ENCODE results near the gene SIX2. TPM values are rescaled to one million over a fixed set of nuclear protein-coding genes. Genes with fewer than 3 reads are reported as not detected.

The SIX2 gene
- total and polyA plus RNA-seq, 2 of the 13 experiments (the other 11 are each of a cell fraction or from before 2014, with no cell fraction given): not detected

DNA sequence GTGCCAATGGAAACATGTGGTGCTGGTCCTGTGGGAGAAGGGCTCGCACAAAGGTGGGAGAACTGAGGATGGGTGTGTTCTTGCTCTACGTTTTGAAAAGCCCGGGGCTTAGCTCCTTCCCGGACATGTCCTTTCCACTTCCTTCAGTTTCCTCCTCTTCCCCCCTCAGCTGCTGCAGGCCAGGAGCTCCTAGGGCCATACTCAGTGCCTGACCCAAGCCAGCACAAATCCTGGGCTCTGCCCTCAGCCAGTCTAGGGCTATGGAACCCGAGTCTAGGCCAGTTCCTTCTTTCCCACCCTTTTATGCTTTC lies 1.4 kb upstream of the SIX2 start:
- Histone ChIP-seq H3K27me3 (ENCODE audit: control insufficient read depth in 1 of 2, insufficient read depth in 2 of 2, low read length in 2 of 2) (peaks cover 12 to 78% of the 10 kb centered on the region in 2 experiments), H3K27ac (ENCODE audit: extremely low read length, insufficient read depth, low read length) (no peak overlapping the region), H3K9me3 (ENCODE audit: low read length) (no peaks in the 10 kb centered on the region), H3K36me3 (replicated peaks in 1 of 2; ENCODE audit: control insufficient read depth in 1 of 2, insufficient read depth in 2 of 2, low read length in 2 of 2) (no peaks in the 10 kb centered on the region), H3K79me2 (ENCODE audit: insufficient read depth, low read length) (no peaks in the 10 kb centered on the region), H4K20me1 (ENCODE audit: insufficient read depth, low read length) (no peaks in the 10 kb centered on the region), H3K4me1 (ENCODE audit: insufficient read depth, low read length) (0 out of 2 replicates have a peak, but pooled peaks cover 6% of the 10 kb centered on the region), H2AFZ (ENCODE audit: low read length) (no peak overlapping the region), H3K9ac (ENCODE audit: insufficient read depth, low read depth, low read length) (no peak overlapping the region), H3K4me3 (replicated peaks in 1 of 3; ENCODE audit: insufficient read depth in 1 of 3, low read depth in 2 of 3, low read length in 3 of 3) (peak overlapping the region in 1 of 3 experiments; percentile 53; a peak in 1 of 6 replicates), H3K4me2 (ENCODE audit: low read depth, low read length) (no peak overlapping the region)
- ATAC-seq: no peak
- POLR2A ChIA-PET: no interaction called here
- FAIRE-seq: no peak
- BruUV-seq (replicated peaks): no TSS peak
- intact Hi-C loops (cut with micrococcal nuclease; ENCODE audit: unreplicated experiment): no loop called here
- no peak for DNase-seq (ENCODE audit: low spot score)
- WGBS (ENCODE audit: low lambda C conversion rate): 22% methylated on average over 5 of the region's 5 CpGs
- in situ Hi-C loops (cut with HindIII; ENCODE audit: extremely low pct_ligation_motif_present, low pct_unique_long_range_greater_than_20kb): no loop called here
- CTCF ChIA-PET (ENCODE audit: low intra/inter-chr PET ratio, low total read pairs): no interaction called here
- TF ChIP-seq, protein P1, sequence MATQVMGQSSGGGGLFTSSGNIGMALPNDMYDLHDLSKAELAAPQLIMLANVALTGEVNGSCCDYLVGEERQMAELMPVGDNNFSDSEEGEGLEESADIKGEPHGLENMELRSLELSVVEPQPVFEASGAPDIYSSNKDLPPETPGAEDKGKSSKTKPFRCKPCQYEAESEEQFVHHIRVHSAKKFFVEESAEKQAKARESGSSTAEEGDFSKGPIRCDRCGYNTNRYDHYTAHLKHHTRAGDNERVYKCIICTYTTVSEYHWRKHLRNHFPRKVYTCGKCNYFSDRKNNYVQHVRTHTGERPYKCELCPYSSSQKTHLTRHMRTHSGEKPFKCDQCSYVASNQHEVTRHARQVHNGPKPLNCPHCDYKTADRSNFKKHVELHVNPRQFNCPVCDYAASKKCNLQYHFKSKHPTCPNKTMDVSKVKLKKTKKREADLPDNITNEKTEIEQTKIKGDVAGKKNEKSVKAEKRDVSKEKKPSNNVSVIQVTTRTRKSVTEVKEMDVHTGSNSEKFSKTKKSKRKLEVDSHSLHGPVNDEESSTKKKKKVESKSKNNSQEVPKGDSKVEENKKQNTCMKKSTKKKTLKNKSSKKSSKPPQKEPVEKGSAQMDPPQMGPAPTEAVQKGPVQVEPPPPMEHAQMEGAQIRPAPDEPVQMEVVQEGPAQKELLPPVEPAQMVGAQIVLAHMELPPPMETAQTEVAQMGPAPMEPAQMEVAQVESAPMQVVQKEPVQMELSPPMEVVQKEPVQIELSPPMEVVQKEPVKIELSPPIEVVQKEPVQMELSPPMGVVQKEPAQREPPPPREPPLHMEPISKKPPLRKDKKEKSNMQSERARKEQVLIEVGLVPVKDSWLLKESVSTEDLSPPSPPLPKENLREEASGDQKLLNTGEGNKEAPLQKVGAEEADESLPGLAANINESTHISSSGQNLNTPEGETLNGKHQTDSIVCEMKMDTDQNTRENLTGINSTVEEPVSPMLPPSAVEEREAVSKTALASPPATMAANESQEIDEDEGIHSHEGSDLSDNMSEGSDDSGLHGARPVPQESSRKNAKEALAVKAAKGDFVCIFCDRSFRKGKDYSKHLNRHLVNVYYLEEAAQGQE (IDR thresholded peaks at IDR 0.05; ENCODE audit: borderline replicate concordance in 1 of 2, low read depth in 1 of 2, low read length in 2 of 2): no peak
- TF ChIP-seq ZFP36L1 (CRISPR knock-in tag; IDR thresholded peaks at IDR 0.05) (no peak), SMARCE1 (IDR thresholded peaks at IDR 0.05; ENCODE audit: borderline replicate concordance) (no peak), REXO4 (CRISPR knock-in tag; IDR thresholded peaks at IDR 0.05; ENCODE audit: borderline replicate concordance) (no peak), ZMYM4 (CRISPR knock-in tag; IDR thresholded peaks at IDR 0.05) (no peak), ZNF333 (CRISPR knock-in tag; IDR thresholded peaks at IDR 0.05; ENCODE audit: borderline replicate concordance) (no peak), CENPT (CRISPR knock-in tag; IDR thresholded peaks at IDR 0.05; ENCODE audit: low read depth) (no peak), ZNF230 (CRISPR knock-in tag; IDR thresholded peaks at IDR 0.05) (no peak), POLR2A (IDR thresholded peaks at IDR 0.05; ENCODE audit: insufficient read depth in 1 of 2, low read depth in 2 of 2, low read length in 2 of 2) (no peak), ZNF883 (CRISPR knock-in tag; IDR thresholded peaks at IDR 0.05; ENCODE audit: not compliant biosample characterization) (no peak), ZNF788 (CRISPR knock-in tag; IDR thresholded peaks at IDR 0.05; ENCODE audit: borderline replicate concordance) (no peak)
- TF ChIP-seq, protein P2, sequence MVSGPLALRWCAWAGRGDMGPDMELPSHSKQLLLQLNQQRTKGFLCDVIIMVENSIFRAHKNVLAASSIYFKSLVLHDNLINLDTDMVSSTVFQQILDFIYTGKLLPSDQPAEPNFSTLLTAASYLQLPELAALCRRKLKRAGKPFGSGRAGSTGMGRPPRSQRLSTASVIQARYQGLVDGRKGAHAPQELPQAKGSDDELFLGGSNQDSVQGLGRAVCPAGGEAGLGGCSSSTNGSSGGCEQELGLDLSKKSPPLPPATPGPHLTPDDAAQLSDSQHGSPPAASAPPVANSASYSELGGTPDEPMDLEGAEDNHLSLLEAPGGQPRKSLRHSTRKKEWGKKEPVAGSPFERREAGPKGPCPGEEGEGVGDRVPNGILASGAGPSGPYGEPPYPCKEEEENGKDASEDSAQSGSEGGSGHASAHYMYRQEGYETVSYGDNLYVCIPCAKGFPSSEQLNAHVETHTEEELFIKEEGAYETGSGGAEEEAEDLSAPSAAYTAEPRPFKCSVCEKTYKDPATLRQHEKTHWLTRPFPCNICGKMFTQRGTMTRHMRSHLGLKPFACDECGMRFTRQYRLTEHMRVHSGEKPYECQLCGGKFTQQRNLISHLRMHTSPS (CRISPR knock-in tag; IDR thresholded peaks at IDR 0.05; ENCODE audit: low read depth): no peak
- TF ChIP-seq, protein P3, sequence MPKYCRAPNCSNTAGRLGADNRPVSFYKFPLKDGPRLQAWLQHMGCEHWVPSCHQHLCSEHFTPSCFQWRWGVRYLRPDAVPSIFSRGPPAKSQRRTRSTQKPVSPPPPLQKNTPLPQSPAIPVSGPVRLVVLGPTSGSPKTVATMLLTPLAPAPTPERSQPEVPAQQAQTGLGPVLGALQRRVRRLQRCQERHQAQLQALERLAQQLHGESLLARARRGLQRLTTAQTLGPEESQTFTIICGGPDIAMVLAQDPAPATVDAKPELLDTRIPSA (CRISPR knock-in tag; IDR thresholded peaks at IDR 0.05; ENCODE audit: borderline replicate concordance): no peak

Measured in HepG2 (cell line).